Measurements from ENCODE around the gene ATP6AP1. TPM values are rescaled to one million over a fixed set of nuclear protein-coding genes. Genes with fewer than 3 reads are reported as not detected.

ATP6AP1 gene
- polyA plus RNA-seq, 4 donors: 34.0 to 157 (median 57.4) TPM

- H3K9me3 ChIP-seq (ENCODE audit: control insufficient read depth in 2 of 2, insufficient read depth in 1 of 2, low read depth in 1 of 2, low read length in 1 of 2): no peaks in the 10 kb centered on the region
- WGBS, 3 donors: 13 to 41% (median 17%) methylated on average over 3 to 4 of the region's 4 CpGs
- peaks cover 0 to 20% (median 0%) of the 10 kb centered on the region in 3 donors for H3K4me1 ChIP-seq (ENCODE audit: control insufficient read depth in 3 of 3, insufficient read depth in 2 of 3, low read depth in 1 of 3, low read length in 2 of 3)
- H3K27me3 ChIP-seq (ENCODE audit: control insufficient read depth in 3 of 3, insufficient read depth in 3 of 3, low read length in 3 of 3): no peaks in the 10 kb centered on the region
- DNase-seq (no peak), FAIRE-seq (no peak)
- peak overlapping the region in 2 of 3 donors; percentile 61 to 62 for H3K4me3 ChIP-seq (ENCODE audit: low read depth in 1 of 3, low read length in 3 of 3)
- H3K27ac ChIP-seq (ENCODE audit: low read depth in 1 of 3, low read length in 2 of 3): peak overlapping the region; percentile 58 to 93 (median 86)
- H3K36me3 ChIP-seq (ENCODE audit: control insufficient read depth in 3 of 3, insufficient read depth in 2 of 3, low read depth in 1 of 3, low read length in 3 of 3): peaks cover 0 to 17% (median 0%) of the 10 kb centered on the region in 3 donors
Measured at GRCh38 chrX:154412468-154412867, 16.0 kb upstream of the ATP6AP1 start.

DNA sequence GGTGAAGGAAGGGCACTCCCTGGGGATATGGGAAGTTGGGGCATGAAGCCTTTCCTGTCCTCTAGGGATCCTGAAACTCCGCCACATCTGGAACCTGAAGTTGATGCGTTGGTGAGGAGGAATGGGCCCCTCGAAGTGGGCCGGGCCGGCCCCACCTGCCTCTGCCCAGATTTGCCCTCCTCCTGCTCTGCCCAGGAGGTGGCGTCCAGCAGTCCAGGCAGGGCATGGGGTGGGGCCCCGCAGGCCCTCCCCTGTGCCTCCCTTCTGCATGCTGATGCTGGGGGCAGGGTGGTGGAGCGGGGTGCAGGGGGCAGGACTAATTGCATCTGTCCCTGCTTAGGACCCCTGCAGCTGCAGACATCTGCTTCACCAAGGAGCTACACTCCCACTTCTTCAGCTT is 15.3 kb upstream of the ATP6AP1 start:
- no peaks in the 10 kb centered on the region for H3K9me3 ChIP-seq (ENCODE audit: control insufficient read depth in 2 of 2, insufficient read depth in 1 of 2, low read depth in 1 of 2, low read length in 1 of 2)
- no peak for FAIRE-seq
- 70 to 83% (median 76%) methylated on average over 2 to 8 of the region's 8 CpGs for WGBS, 3 donors
- peak overlapping the region in 1 of 3 donors; percentile 86 for H3K27ac ChIP-seq (ENCODE audit: low read depth in 1 of 3, low read length in 2 of 3)
- H3K4me3 ChIP-seq (ENCODE audit: low read depth in 1 of 3, low read length in 3 of 3): no peak overlapping the region
- no peak for DNase-seq
- no peaks in the 10 kb centered on the region for H3K27me3 ChIP-seq (ENCODE audit: control insufficient read depth in 3 of 3, insufficient read depth in 3 of 3, low read length in 3 of 3)
- peaks cover 0 to 20% (median 0%) of the 10 kb centered on the region in 3 donors for H3K4me1 ChIP-seq (ENCODE audit: control insufficient read depth in 3 of 3, insufficient read depth in 2 of 3, low read depth in 1 of 3, low read length in 2 of 3)
- H3K36me3 ChIP-seq (ENCODE audit: control insufficient read depth in 3 of 3, insufficient read depth in 2 of 3, low read depth in 1 of 3, low read length in 3 of 3): peaks cover 0 to 17% (median 0%) of the 10 kb centered on the region in 3 donors

DNA sequence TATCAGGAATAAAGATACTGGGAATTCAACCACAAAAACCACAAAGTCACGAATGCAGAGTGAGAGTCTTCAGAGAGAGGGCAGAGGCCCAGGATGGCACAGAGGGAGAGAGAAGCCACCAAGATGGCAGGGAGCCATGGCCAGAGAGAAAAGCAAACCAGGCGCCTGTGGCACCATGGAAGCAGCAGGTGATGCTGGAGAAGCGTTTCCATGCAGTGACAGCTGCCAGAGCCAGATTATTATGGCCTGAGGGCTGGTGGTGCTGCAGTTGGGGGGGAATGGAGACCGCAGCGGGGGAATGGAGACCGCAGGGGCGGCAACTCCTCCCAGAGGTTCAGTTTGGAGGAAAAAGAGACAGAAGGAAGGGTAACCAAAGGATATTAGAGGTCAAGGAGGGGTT is 11.3 kb upstream of the ATP6AP1 start:
- peaks cover 0 to 6% (median 0%) of the 10 kb centered on the region in 3 donors for H3K4me1 ChIP-seq (ENCODE audit: control insufficient read depth in 3 of 3, insufficient read depth in 2 of 3, low read depth in 1 of 3, low read length in 2 of 3)
- no peaks in the 10 kb centered on the region for H3K27me3 ChIP-seq (ENCODE audit: control insufficient read depth in 3 of 3, insufficient read depth in 3 of 3, low read length in 3 of 3)
- H3K36me3 ChIP-seq (ENCODE audit: control insufficient read depth in 3 of 3, insufficient read depth in 2 of 3, low read depth in 1 of 3, low read length in 3 of 3): peaks cover 0 to 40% (median 0%) of the 10 kb centered on the region in 3 donors
- H3K27ac ChIP-seq (ENCODE audit: low read depth in 1 of 3, low read length in 2 of 3): no peak overlapping the region
- H3K9me3 ChIP-seq (ENCODE audit: control insufficient read depth in 2 of 2, insufficient read depth in 1 of 2, low read depth in 1 of 2, low read length in 1 of 2): no peaks in the 10 kb centered on the region
- DNase-seq (no peak), FAIRE-seq (no peak)
- WGBS, 3 donors: 76 to 86% (median 83%) methylated on average over 7 of the region's 7 CpGs
- H3K4me3 ChIP-seq (ENCODE audit: low read depth in 1 of 3, low read length in 3 of 3): no peak overlapping the region

DNA sequence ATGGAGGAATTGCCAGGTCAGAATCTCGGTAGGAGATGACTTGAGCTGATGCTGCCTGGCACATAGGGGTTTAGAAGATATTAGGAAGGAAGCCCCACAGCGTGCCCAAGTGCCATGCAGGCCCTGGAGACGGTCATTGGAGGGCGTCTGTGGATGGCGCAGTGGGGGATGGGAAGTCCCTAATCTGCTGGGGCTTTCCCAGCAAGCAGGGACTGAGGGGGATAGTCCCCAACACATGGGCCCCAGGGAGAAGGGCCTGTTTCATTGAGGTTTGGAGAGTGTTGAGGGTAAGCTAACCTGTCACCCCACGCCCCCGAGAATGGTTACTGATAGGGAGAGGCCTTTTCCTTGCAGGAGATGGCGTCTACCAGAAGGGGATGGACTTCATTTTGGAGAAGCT is 9.3 kb upstream of the ATP6AP1 start:
- 83 to 96% (median 89%) methylated on average over 7 to 8 of the region's 8 CpGs for WGBS, 3 donors
- DNase-seq (no peak), FAIRE-seq (no peak)
- no peaks in the 10 kb centered on the region for H3K9me3 ChIP-seq (ENCODE audit: control insufficient read depth in 2 of 2, insufficient read depth in 1 of 2, low read depth in 1 of 2, low read length in 1 of 2)
- H3K36me3 ChIP-seq (ENCODE audit: control insufficient read depth in 3 of 3, insufficient read depth in 2 of 3, low read depth in 1 of 3, low read length in 3 of 3): peaks cover 0 to 30% (median 0%) of the 10 kb centered on the region in 3 donors
- H3K27ac ChIP-seq (ENCODE audit: low read depth in 1 of 3, low read length in 2 of 3): no peak overlapping the region
- no peak overlapping the region for H3K4me3 ChIP-seq (ENCODE audit: low read depth in 1 of 3, low read length in 3 of 3)
- H3K4me1 ChIP-seq (ENCODE audit: control insufficient read depth in 3 of 3, insufficient read depth in 2 of 3, low read depth in 1 of 3, low read length in 2 of 3): no peaks in the 10 kb centered on the region
- H3K27me3 ChIP-seq (ENCODE audit: control insufficient read depth in 3 of 3, insufficient read depth in 3 of 3, low read length in 3 of 3): no peaks in the 10 kb centered on the region

DNA sequence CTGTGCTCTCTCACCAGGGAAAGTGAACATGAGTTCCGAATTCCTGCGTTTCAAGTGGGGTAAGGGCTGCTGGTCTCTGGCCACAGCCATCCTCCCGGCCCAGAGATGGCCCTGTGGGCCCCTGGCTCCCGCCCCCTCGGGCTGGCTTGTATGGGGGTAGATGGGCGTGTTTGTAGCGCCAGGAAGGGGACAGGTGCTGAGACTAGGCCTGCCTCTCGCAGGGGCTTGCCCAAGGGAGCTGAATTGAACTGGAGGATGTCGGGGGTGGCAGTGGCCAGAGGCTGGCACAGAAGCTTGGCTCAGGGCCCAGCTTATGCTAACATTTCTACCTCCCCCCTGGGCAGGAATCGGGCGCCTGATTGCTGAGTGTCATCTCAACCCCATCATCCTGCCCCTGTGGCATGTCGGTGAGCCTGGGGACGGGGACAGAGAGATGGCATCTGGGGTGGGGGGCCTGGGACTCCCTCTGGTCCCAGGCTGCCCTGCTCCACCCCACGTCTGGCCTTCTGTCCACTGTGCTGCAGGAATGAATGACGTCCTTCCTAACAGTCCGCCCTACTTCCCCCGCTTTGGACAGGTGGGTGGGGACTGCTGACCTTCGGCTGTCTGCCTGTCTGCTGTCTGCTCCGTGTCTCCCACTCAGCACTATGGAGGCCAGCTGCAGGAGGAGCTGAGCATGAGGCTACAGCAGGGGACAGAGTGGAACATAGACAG is 8.6 kb upstream of the ATP6AP1 start:
- Histone ChIP-seq H3K4me1 (ENCODE audit: control insufficient read depth in 3 of 3, insufficient read depth in 2 of 3, low read depth in 1 of 3, low read length in 2 of 3) (no peaks in the 10 kb centered on the region), H3K36me3 (ENCODE audit: control insufficient read depth in 3 of 3, insufficient read depth in 2 of 3, low read depth in 1 of 3, low read length in 3 of 3) (peaks cover 0 to 30% (median 0%) of the 10 kb centered on the region in 3 donors), H3K27ac (ENCODE audit: low read depth in 1 of 3, low read length in 2 of 3) (no peak overlapping the region), H3K9me3 (ENCODE audit: control insufficient read depth in 2 of 2, insufficient read depth in 1 of 2, low read depth in 1 of 2, low read length in 1 of 2) (no peaks in the 10 kb centered on the region), H3K4me3 (ENCODE audit: low read depth in 1 of 3, low read length in 3 of 3) (no peak overlapping the region), H3K27me3 (ENCODE audit: control insufficient read depth in 3 of 3, insufficient read depth in 3 of 3, low read length in 3 of 3) (no peaks in the 10 kb centered on the region)
- FAIRE-seq (no peak), DNase-seq (no peak)
- WGBS, 3 donors: 78 to 80% (median 79%) methylated on average over 16 to 19 of the region's 19 CpGs

DNA sequence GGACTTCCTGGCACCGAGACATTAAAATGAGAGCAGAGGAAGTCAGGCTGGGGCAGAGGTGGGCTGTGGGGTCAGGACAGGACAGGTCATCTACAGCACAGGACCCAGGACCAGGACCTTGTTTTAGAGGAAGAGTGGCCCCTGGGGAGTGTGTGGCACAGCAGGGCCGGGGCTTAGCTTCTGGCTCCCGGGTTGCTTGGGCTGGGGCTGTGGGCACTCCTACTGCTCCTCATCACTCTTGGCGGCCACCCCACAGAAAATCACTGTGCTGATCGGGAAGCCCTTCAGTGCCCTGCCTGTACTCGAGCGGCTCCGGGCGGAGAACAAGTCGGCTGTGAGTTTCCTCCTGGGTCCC is 8.1 kb upstream of the ATP6AP1 start:
- no peaks in the 10 kb centered on the region for H3K4me1 ChIP-seq (ENCODE audit: control insufficient read depth in 3 of 3, insufficient read depth in 2 of 3, low read depth in 1 of 3, low read length in 2 of 3)
- FAIRE-seq (no peak), DNase-seq (no peak)
- WGBS, 3 donors: 84 to 89% (median 88%) methylated on average over 3 to 10 of the region's 10 CpGs
- H3K4me3 ChIP-seq (ENCODE audit: low read depth in 1 of 3, low read length in 3 of 3): no peak overlapping the region
- no peak overlapping the region for H3K27ac ChIP-seq (ENCODE audit: low read depth in 1 of 3, low read length in 2 of 3)
- H3K36me3 ChIP-seq (ENCODE audit: control insufficient read depth in 3 of 3, insufficient read depth in 2 of 3, low read depth in 1 of 3, low read length in 3 of 3): peaks cover 0 to 26% (median 0%) of the 10 kb centered on the region in 3 donors
- no peaks in the 10 kb centered on the region for H3K9me3 ChIP-seq (ENCODE audit: control insufficient read depth in 2 of 2, insufficient read depth in 1 of 2, low read depth in 1 of 2, low read length in 1 of 2)
- H3K27me3 ChIP-seq (ENCODE audit: control insufficient read depth in 3 of 3, insufficient read depth in 3 of 3, low read length in 3 of 3): no peaks in the 10 kb centered on the region

GRCh38 chrX:154426916-154427770 is 1.3 kb upstream of the ATP6AP1 start:
- no peak overlapping the region for H3K4me3 ChIP-seq (ENCODE audit: low read depth in 1 of 3, low read length in 3 of 3)
- no peak for DNase-seq
- FAIRE-seq: no peak
- H3K36me3 ChIP-seq (ENCODE audit: control insufficient read depth in 3 of 3, insufficient read depth in 2 of 3, low read depth in 1 of 3, low read length in 3 of 3): peaks cover 0 to 20% (median 0%) of the 10 kb centered on the region in 3 donors
- no peaks in the 10 kb centered on the region for H3K27me3 ChIP-seq (ENCODE audit: control insufficient read depth in 3 of 3, insufficient read depth in 3 of 3, low read length in 3 of 3)
- H3K27ac ChIP-seq (ENCODE audit: low read depth in 1 of 3, low read length in 2 of 3): peak overlapping the region in 1 of 3 donors; percentile 28
- no peaks in the 10 kb centered on the region for H3K9me3 ChIP-seq (ENCODE audit: control insufficient read depth in 2 of 2, insufficient read depth in 1 of 2, low read depth in 1 of 2, low read length in 1 of 2)
- peaks cover 0 to 19% (median 3%) of the 10 kb centered on the region in 3 donors for H3K4me1 ChIP-seq (ENCODE audit: control insufficient read depth in 3 of 3, insufficient read depth in 2 of 3, low read depth in 1 of 3, low read length in 2 of 3)
- WGBS, 3 donors: 88 to 91% (median 91%) methylated on average over 12 to 13 of the region's 13 CpGs

DNA sequence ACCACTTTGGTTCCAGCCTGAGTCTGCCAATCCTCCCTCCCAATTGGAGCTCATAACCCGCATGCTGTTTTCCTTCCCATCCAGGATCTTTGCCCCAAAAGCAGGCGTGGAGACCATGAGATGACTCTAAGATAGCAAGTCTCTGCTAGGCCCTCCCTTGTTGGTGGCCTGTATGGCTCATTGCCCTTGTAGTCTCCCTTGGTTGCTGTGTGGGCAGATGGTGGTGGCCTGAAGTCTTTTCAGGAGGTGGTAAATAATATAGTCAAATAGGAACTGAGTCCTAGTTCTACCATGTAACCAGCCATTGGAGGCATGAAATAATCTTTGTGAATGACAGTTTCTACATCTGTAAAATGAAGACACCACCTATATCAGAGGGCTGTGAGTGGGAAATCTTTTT is 1.2 kb downstream of the ATP6AP1 start:
- no peak for FAIRE-seq
- Histone ChIP-seq H3K27ac (ENCODE audit: low read depth in 1 of 3, low read length in 2 of 3) (peak overlapping the region in 1 of 3 donors; percentile 27), H3K4me1 (ENCODE audit: control insufficient read depth in 3 of 3, insufficient read depth in 2 of 3, low read depth in 1 of 3, low read length in 2 of 3) (peaks cover 0 to 19% (median 3%) of the 10 kb centered on the region in 3 donors), H3K36me3 (ENCODE audit: control insufficient read depth in 3 of 3, insufficient read depth in 2 of 3, low read depth in 1 of 3, low read length in 3 of 3) (peaks cover 0 to 44% (median 0%) of the 10 kb centered on the region in 3 donors), H3K27me3 (ENCODE audit: control insufficient read depth in 3 of 3, insufficient read depth in 3 of 3, low read length in 3 of 3) (no peaks in the 10 kb centered on the region), H3K4me3 (ENCODE audit: low read depth in 1 of 3, low read length in 3 of 3) (peak overlapping the region in 2 of 3 donors; percentile 71 to 82), H3K9me3 (ENCODE audit: control insufficient read depth in 2 of 2, insufficient read depth in 1 of 2, low read depth in 1 of 2, low read length in 1 of 2) (no peaks in the 10 kb centered on the region)
- DNase-seq: no peak
- 71 to 75% (median 71%) methylated on average over 2 of the region's 2 CpGs for WGBS, 3 donors

Measured in small intestine (tissue), 7 donors.